Ectodermal cell (in vitro differentiated cells): ENCODE data around the gene TSPAN18.

ENCODE experiments used
- H3K27ac ChIP-seq: 2 replicates; pipeline ENCODE4 v1.7.0; 2013; ENCODE audit warnings: mild to moderate bottlenecking, low read depth, low read length; ENCODE audit not compliant: insufficient read depth, poor library complexity, severe bottlenecking
- H3K27me3 ChIP-seq: 2 replicates; pipeline ENCODE4 v1.7.0; 2013; ENCODE audit warnings: mild to moderate bottlenecking, low read length; ENCODE audit not compliant: insufficient read depth, control insufficient read depth, poor library complexity, severe bottlenecking
- H3K36me3 ChIP-seq: one replicate; pipeline ENCODE4 v1.7.0; 2013; ENCODE audit warnings: low read length; ENCODE audit not compliant: control insufficient read depth, insufficient read depth
- H3K4me1 ChIP-seq: one replicate; pipeline ENCODE4 v1.7.0; 2013; ENCODE audit warnings: low read length; ENCODE audit not compliant: control insufficient read depth, insufficient read depth
- H3K4me3 ChIP-seq: 2 replicates; pipeline ENCODE4 v1.7.0; 2013; ENCODE audit warnings: low read depth, low read length, control low read depth; ENCODE audit not compliant: insufficient read depth
- H3K9me3 ChIP-seq: 2 replicates; pipeline ENCODE4 v1.7.0; 2013; ENCODE audit warnings: mild to moderate bottlenecking, low read length, moderate library complexity; ENCODE audit not compliant: control insufficient read depth
- WGBS, 2 experiments: methylation state at CpG; one replicate each; pipeline ENCODE4 v1.1.7; 2013; ENCODE audit warnings: missing lambda C conversion rate in 2 of 2; 5-methylcytosine and 5-hydroxymethylcytosine counted together

The TSPAN18 gene

GRCh38 chr11:44980533-44981427 lies 254.0 kb downstream of the TSPAN18 start:
- Histone ChIP-seq H3K9me3 (no peaks in the 10 kb centered on the region), H3K27me3 (no peaks in the 10 kb centered on the region), H3K4me3 (no peak overlapping the region), H3K36me3 (no peaks in the 10 kb centered on the region), H3K27ac (no peak overlapping the region), H3K4me1 (peaks cover 40% of the 10 kb centered on the region)
- 93% methylated on average over 15 of the region's 15 CpGs for WGBS, 2 experiments
